GM04504 (cell line): ENCODE measurements around the gene STAP2.
"Not testable (repeated sequence)": the region's sequence is repeated elsewhere in the genome, so short reads cannot be mapped to it uniquely, and the experiment has no call there.

Source experiments
- DNase-seq: peaks from one replicate; pipeline ENCODE4 v3.0.0-alpha.2; 2012; ENCODE audit warnings: low read depth

The STAP2 gene

GRCh38 chr19:4357095-4357797, 18.6 kb upstream of the STAP2 start:
- no peak for DNase-seq

GRCh38 chr19:4354897-4355296, 16.3 kb upstream of the STAP2 start:
- no peak for DNase-seq

- DNase-seq, result no peak
Observed at GRCh38 chr19:4354282-4354681, 15.7 kb upstream of the STAP2 start.

GRCh38 chr19:4352701-4353121, 14.1 kb upstream of the STAP2 start:
- DNase-seq, result no peak

- no peak for DNase-seq
Observed at GRCh38 chr19:4350726-4351125, 12.1 kb upstream of the STAP2 start.

GRCh38 chr19:4350111-4350510, 11.5 kb upstream of the STAP2 start:
- no peak for DNase-seq

- DNase-seq, result not testable (repeated sequence)
Observed at GRCh38 chr19:4349225-4349624, 10.6 kb upstream of the STAP2 start.

- DNase-seq, result no peak
Observed at GRCh38 chr19:4347521-4347920, 8.9 kb upstream of the STAP2 start.

- DNase-seq, result no peak
Observed at GRCh38 chr19:4346020-4346383, 7.4 kb upstream of the STAP2 start.

- DNase-seq, result no peak
Observed at GRCh38 chr19:4345342-4346019, 6.9 kb upstream of the STAP2 start.

- peak; percentile 56 for DNase-seq
Observed at GRCh38 chr19:4343370-4344307, 5.0 kb upstream of the STAP2 start, which contains the start of gene MPND. Gene MPND (plus strand): TSS chr19:4343562. CDS start chr19:4343594, 32 bp downstream.

GRCh38 chr19:4342615-4343369, 4.2 kb upstream of the STAP2 start:
- DNase-seq, result peak; percentile 100

- DNase-seq, result no peak
Observed at GRCh38 chr19:4342314-4342614, 3.6 kb upstream of the STAP2 start.

GRCh38 chr19:4337906-4338440, 654 bp downstream of the STAP2 start:
- DNase-seq, result no peak

GRCh38 chr19:4334929-4335570, 3.6 kb downstream of the STAP2 start:
- DNase-seq, result no peak

- no peak for DNase-seq
Observed at GRCh38 chr19:4329858-4330257, 8.8 kb downstream of the STAP2 start.

- DNase-seq, result not testable (repeated sequence)
Observed at GRCh38 chr19:4328991-4329681, 9.5 kb downstream of the STAP2 start.

GRCh38 chr19:4328243-4328990, 10.2 kb downstream of the STAP2 start:
- no peak for DNase-seq

- no peak for DNase-seq
Observed at GRCh38 chr19:4327877-4328242, 10.8 kb downstream of the STAP2 start.
